Measurements from ENCODE around the gene RPL37A.

The RPL37A gene

GRCh38 chr2:216498379-216499352, at the start of gene RPL37A:
TSS of gene RPL37A (plus strand) at chr2:216498844. CDS start at chr2:216498875, 31 bp downstream.
- peak; percentile 96 for DNase-seq (ENCODE audit: low spot score)

- no peak for DNase-seq (ENCODE audit: low spot score)
Observed at GRCh38 chr2:216450346-216450745, 48.3 kb upstream of the RPL37A start.

GRCh38 chr2:216450784-216451183, 47.9 kb upstream of the RPL37A start:
- no peak for DNase-seq (ENCODE audit: low spot score)

GRCh38 chr2:216453955-216454614, 44.6 kb upstream of the RPL37A start:
- DNase-seq (ENCODE audit: low spot score), result no peak

GRCh38 chr2:216463148-216463547, 35.5 kb upstream of the RPL37A start:
- no peak for DNase-seq (ENCODE audit: low spot score)

- DNase-seq (ENCODE audit: low spot score), result no peak
Observed at GRCh38 chr2:216464104-216464720, 34.4 kb upstream of the RPL37A start.

GRCh38 chr2:216465579-216466195, 33.0 kb upstream of the RPL37A start:
- no peak for DNase-seq (ENCODE audit: low spot score)

GRCh38 chr2:216467845-216468244, 30.8 kb upstream of the RPL37A start:
- DNase-seq (ENCODE audit: low spot score), result no peak

GRCh38 chr2:216469661-216470060, 29.0 kb upstream of the RPL37A start:
- DNase-seq (ENCODE audit: low spot score), result no peak

GRCh38 chr2:216473187-216473586, 25.5 kb upstream of the RPL37A start:
- DNase-seq (ENCODE audit: low spot score), result no peak

GRCh38 chr2:216474925-216475670, 23.5 kb upstream of the RPL37A start:
- no peak for DNase-seq (ENCODE audit: low spot score)

- no peak for DNase-seq (ENCODE audit: low spot score)
Observed at GRCh38 chr2:216475767-216476166, 22.9 kb upstream of the RPL37A start.

GRCh38 chr2:216477283-216478035, 21.2 kb upstream of the RPL37A start:
- DNase-seq (ENCODE audit: low spot score), result no peak

GRCh38 chr2:216478151-216478550, 20.5 kb upstream of the RPL37A start:
- peak; percentile 77 for DNase-seq (ENCODE audit: low spot score)

- DNase-seq (ENCODE audit: low spot score), result no peak
Observed at GRCh38 chr2:216478791-216479190, 19.9 kb upstream of the RPL37A start.

GRCh38 chr2:216480221-216480620, 18.4 kb upstream of the RPL37A start:
- DNase-seq (ENCODE audit: low spot score), result no peak

- DNase-seq (ENCODE audit: low spot score), result no peak
Observed at GRCh38 chr2:216482640-216483039, 16.0 kb upstream of the RPL37A start.

GRCh38 chr2:216485237-216485636, 13.4 kb upstream of the RPL37A start:
- no peak for DNase-seq (ENCODE audit: low spot score)

- DNase-seq (ENCODE audit: low spot score), result no peak
Observed at GRCh38 chr2:216485745-216486144, 12.9 kb upstream of the RPL37A start.

- no peak for DNase-seq (ENCODE audit: low spot score)
Observed at GRCh38 chr2:216486271-216486670, 12.4 kb upstream of the RPL37A start.

GRCh38 chr2:216486708-216487107, 11.9 kb upstream of the RPL37A start:
- DNase-seq (ENCODE audit: low spot score), result no peak
